ENCODE measurements around the gene SMNDC1. TPM values are rescaled to one million over a fixed set of nuclear protein-coding genes. Genes with fewer than 3 reads are reported as not detected.

The SMNDC1 gene
- total RNA-seq, 6 donors from 2014 or later = 13.5 to 28.2 (median 22.9) TPM

- TF ChIP-seq EP300 (IDR thresholded peaks at IDR 0.05) (no peak), POLR2A (IDR thresholded peaks at IDR 0.05) (no peak), POLR2AphosphoS5 (IDR thresholded peaks at IDR 0.05) (no peak), CTCF (IDR thresholded peaks at IDR 0.05) (no peak)
- H3K4me1 ChIP-seq = no peaks in the 10 kb centered on the region
- H3K27me3 ChIP-seq = no peaks in the 10 kb centered on the region
- H3K27ac ChIP-seq = no peak overlapping the region
- WGBS, 2 donors = 59 to 74% methylated on average over 5 of the region's 5 CpGs
- no peaks in the 10 kb centered on the region for H3K36me3 ChIP-seq
- DNase-seq (no peak), ATAC-seq (ENCODE audit: low FRiP score in 2 of 2) (no peak)
- peaks cover 0 to 3% (median 0%) of the 10 kb centered on the region in 4 donors for H3K9me3 ChIP-seq
- no peak overlapping the region for H3K4me3 ChIP-seq
Observed at GRCh38 chr10:110324201-110324804, 19.6 kb upstream of the SMNDC1 start.

- 61 to 64% methylated on average over 2 of the region's 2 CpGs for WGBS, 2 donors
- DNase-seq (no peak), ATAC-seq (ENCODE audit: low FRiP score in 2 of 2) (no peak)
- Histone ChIP-seq H3K27ac (no peak overlapping the region), H3K4me1 (no peaks in the 10 kb centered on the region), H3K27me3 (no peaks in the 10 kb centered on the region), H3K4me3 (no peak overlapping the region), H3K36me3 (no peaks in the 10 kb centered on the region), H3K9me3 (peaks cover 0 to 3% (median 0%) of the 10 kb centered on the region in 4 donors)
- TF ChIP-seq POLR2AphosphoS5 (IDR thresholded peaks at IDR 0.05) = no peak
- TF ChIP-seq EP300 (IDR thresholded peaks at IDR 0.05) = no peak
- no peak for TF ChIP-seq CTCF (IDR thresholded peaks at IDR 0.05)
Observed at GRCh38 chr10:110323503-110323902, 18.8 kb upstream of the SMNDC1 start.

- no peak for ATAC-seq (ENCODE audit: low FRiP score in 2 of 2)
- WGBS, 2 donors = 88 to 92% methylated on average over 6 of the region's 6 CpGs
Observed at GRCh38 chr10:110321869-110322620, 17.3 kb upstream of the SMNDC1 start.

GRCh38 chr10:110317866-110318850, 13.4 kb upstream of the SMNDC1 start:
- no peaks in the 10 kb centered on the region for H3K36me3 ChIP-seq
- H3K4me3 ChIP-seq = no peak overlapping the region
- DNase-seq = no peak
- TF ChIP-seq POLR2AphosphoS5 (IDR thresholded peaks at IDR 0.05) (no peak), EP300 (IDR thresholded peaks at IDR 0.05) (no peak), CTCF (IDR thresholded peaks at IDR 0.05) (no peak), POLR2A (IDR thresholded peaks at IDR 0.05) (no peak)
- H3K27me3 ChIP-seq = no peaks in the 10 kb centered on the region
- no peaks in the 10 kb centered on the region for H3K4me1 ChIP-seq
- no peak for ATAC-seq (ENCODE audit: low FRiP score in 2 of 2)
- WGBS, 2 donors = 90 to 91% methylated on average over 15 of the region's 15 CpGs
- H3K9me3 ChIP-seq = peaks cover 0 to 3% (median 0%) of the 10 kb centered on the region in 4 donors
- H3K27ac ChIP-seq = no peak overlapping the region

More at GRCh38 chr10:110321869-110322620, 17.3 kb upstream of the SMNDC1 start:
- no peak overlapping the region for H3K27ac ChIP-seq
- no peak overlapping the region for H3K4me3 ChIP-seq
- no peaks in the 10 kb centered on the region for H3K4me1 ChIP-seq
- no peaks in the 10 kb centered on the region for H3K36me3 ChIP-seq
- peaks cover 0 to 3% (median 0%) of the 10 kb centered on the region in 4 donors for H3K9me3 ChIP-seq
- H3K27me3 ChIP-seq = no peaks in the 10 kb centered on the region
- DNase-seq = no peak
- TF ChIP-seq POLR2AphosphoS5 (IDR thresholded peaks at IDR 0.05) (no peak), POLR2A (IDR thresholded peaks at IDR 0.05) (no peak), EP300 (IDR thresholded peaks at IDR 0.05) (no peak), CTCF (IDR thresholded peaks at IDR 0.05) (no peak)
